ENCODE data around the gene PRTFDC1. TPM values are rescaled to one million over a fixed set of nuclear protein-coding genes. Genes with fewer than 3 reads are reported as not detected.
A peak's percentile ranks its signal among the peaks of the same experiment; 100 is the strongest.

PRTFDC1 gene
- total and polyA plus RNA-seq, 2 donors (not counting 3 experiments of a cell fraction or from before 2014, with no cell fraction given): 22.0 to 27.0 TPM

GRCh38 chr10:24951201-24952142 is 934 bp downstream of the PRTFDC1 start:
- FAIRE-seq: peak; percentile 66
- H2AFZ ChIP-seq (ENCODE audit: low read depth, low read length): peak overlapping the region; percentile 98
- CTCF ChIA-PET: interaction anchor here (0.8 to 1.8 kb wide), 8 partner anchors 36 to 308 kb away, joined by 3 to 12 read pairs (median 4); partner anchors contain the start of gene ARHGAP21

More at GRCh38 chr10:24951201-24952142, 934 bp downstream of the PRTFDC1 start:
- dilution Hi-C loops (cut with MboI; ENCODE audit: extremely low pct_ligation_motif_present, low sequenced_read_pairs) (no loop called here), intact Hi-C loops (cut with micrococcal nuclease) (loop anchor here (1.0 to 2.0 kb wide), 4 partner anchors 65 to 308 kb away; partner anchors contain the start of genes ENKUR and THNSL1)
- DNase-seq (ENCODE audit: low read depth, low spot score): peak; percentile 18
- BruUV-seq (replicated peaks): no TSS peak
- Histone ChIP-seq H3K9me1 (replicated peaks; ENCODE audit: control insufficient read depth, extremely low read depth, insufficient read depth, low read length) (no peaks in the 10 kb centered on the region), H3K27me3 (ENCODE audit: control insufficient read depth in 2 of 2, insufficient read depth in 2 of 2, low read length in 2 of 2) (no peaks in the 10 kb centered on the region), H3K9ac (replicated peaks; ENCODE audit: extremely low read depth, insufficient read depth, low read length) (peak overlapping the region; percentile 78), H3K9me3 (replicated peaks; ENCODE audit: control insufficient read depth, insufficient read depth, low read length) (no peaks in the 10 kb centered on the region), H3K4me3 (replicated peaks in 1 of 3; ENCODE audit: insufficient read depth in 1 of 3, low read depth in 1 of 3, low read length in 3 of 3) (peak overlapping the region; percentile 44 to 60 (median 47)), H3K36me3 (ENCODE audit: control insufficient read depth in 2 of 2, extremely low read depth in 1 of 2, insufficient read depth in 2 of 2, low read length in 2 of 2) (no peaks in the 10 kb centered on the region), H3K27ac (ENCODE audit: insufficient read depth, low read depth, low read length) (peak overlapping the region; percentile 77), H4K20me1 (replicated peaks; ENCODE audit: control insufficient read depth, extremely low read depth, insufficient read depth, low read length) (no peaks in the 10 kb centered on the region), H3K4me1 (ENCODE audit: control insufficient read depth, extremely low read depth, insufficient read depth, low read length) (peaks cover 15% of the 10 kb centered on the region), H3K79me2 (ENCODE audit: control insufficient read depth, insufficient read depth, low read length) (no peaks in the 10 kb centered on the region), H3K4me2 (ENCODE audit: insufficient read depth, low read length) (peak overlapping the region; percentile 59)
- no peak for TF ChIP-seq POLR2AphosphoS5 (IDR thresholded peaks at IDR 0.05; ENCODE audit: insufficient read depth, low read depth, low read length)
- TF ChIP-seq CTCF (IDR thresholded peaks at IDR 0.05; ENCODE audit: extremely low read depth in 1 of 2, insufficient read depth in 1 of 2, low read depth in 1 of 2, low read length in 2 of 2): no peak
- no peak for TF ChIP-seq MYC (IDR thresholded peaks at IDR 0.05; ENCODE audit: low read depth, low read length)
- TF ChIP-seq FOS (IDR thresholded peaks at IDR 0.05; ENCODE audit: borderline replicate concordance, insufficient read depth, low read length): no peak
- TF ChIP-seq GATA2 (IDR thresholded peaks at IDR 0.05; ENCODE audit: insufficient read depth, insufficient read length, low read depth, low read length): no peak
- no peak for TF ChIP-seq EZH2 (IDR thresholded peaks at IDR 0.05; ENCODE audit: borderline replicate concordance, low read depth, low read length, severe bottlenecking)
- no peak for TF ChIP-seq POLR2A (IDR thresholded peaks at IDR 0.05; ENCODE audit: low read depth, low read length)
- TF ChIP-seq MAX (IDR thresholded peaks at IDR 0.05; ENCODE audit: insufficient read depth, insufficient read length): no peak
- no peak for TF ChIP-seq JUN (IDR thresholded peaks at IDR 0.05; ENCODE audit: borderline replicate concordance, insufficient read depth, insufficient read length, low read depth)
- POLR2A ChIA-PET: no interaction called here

Measured in endothelial cell of umbilical vein (primary cell).